ENCODE measurements around the gene ETV3. TPM values are rescaled to one million over a fixed set of nuclear protein-coding genes. Genes with fewer than 3 reads are reported as not detected.

Gene ETV3
- total RNA-seq, 1 donor from 2014 or later = 39.0 TPM

- TF ChIP-seq CTCF (IDR thresholded peaks at IDR 0.05; ENCODE audit: partially characterized antibody, unreplicated experiment) = no peak
- Mint-ChIP-seq H3K36me3 (ENCODE audit: unreplicated experiment) (no peaks in the 10 kb centered on the region), H3K27ac (ENCODE audit: unreplicated experiment) (no peak overlapping the region), H3K4me1 (ENCODE audit: low read depth, unreplicated experiment) (no peaks in the 10 kb centered on the region), H3K4me3 (ENCODE audit: unreplicated experiment) (no peak overlapping the region), H3K9me3 (ENCODE audit: unreplicated experiment) (peaks cover 5% of the 10 kb centered on the region), H3K27me3 (ENCODE audit: unreplicated experiment) (peaks cover 5% of the 10 kb centered on the region)
- no peak for DNase-seq
Observed at GRCh38 chr1:157097692-157098091, 40.5 kb downstream of the ETV3 start.

- Mint-ChIP-seq H3K27me3 (ENCODE audit: unreplicated experiment) (peaks cover 5% of the 10 kb centered on the region), H3K4me3 (ENCODE audit: unreplicated experiment) (no peak overlapping the region), H3K27ac (ENCODE audit: unreplicated experiment) (no peak overlapping the region), H3K4me1 (ENCODE audit: low read depth, unreplicated experiment) (no peaks in the 10 kb centered on the region), H3K36me3 (ENCODE audit: unreplicated experiment) (no peaks in the 10 kb centered on the region), H3K9me3 (ENCODE audit: unreplicated experiment) (peaks cover 3% of the 10 kb centered on the region)
- DNase-seq = no peak
- no peak for TF ChIP-seq CTCF (IDR thresholded peaks at IDR 0.05; ENCODE audit: partially characterized antibody, unreplicated experiment)
Observed at GRCh38 chr1:157096881-157097280, 41.3 kb downstream of the ETV3 start.

GRCh38 chr1:157095551-157095950 lies 42.6 kb downstream of the ETV3 start:
- Mint-ChIP-seq H3K27ac (ENCODE audit: unreplicated experiment) (no peak overlapping the region), H3K4me1 (ENCODE audit: low read depth, unreplicated experiment) (peaks cover 1% of the 10 kb centered on the region), H3K27me3 (ENCODE audit: unreplicated experiment) (peaks cover 3% of the 10 kb centered on the region), H3K4me3 (ENCODE audit: unreplicated experiment) (no peak overlapping the region), H3K9me3 (ENCODE audit: unreplicated experiment) (no peaks in the 10 kb centered on the region), H3K36me3 (ENCODE audit: unreplicated experiment) (no peaks in the 10 kb centered on the region)
- no peak for DNase-seq
- TF ChIP-seq CTCF (IDR thresholded peaks at IDR 0.05; ENCODE audit: partially characterized antibody, unreplicated experiment) = no peak

DNA sequence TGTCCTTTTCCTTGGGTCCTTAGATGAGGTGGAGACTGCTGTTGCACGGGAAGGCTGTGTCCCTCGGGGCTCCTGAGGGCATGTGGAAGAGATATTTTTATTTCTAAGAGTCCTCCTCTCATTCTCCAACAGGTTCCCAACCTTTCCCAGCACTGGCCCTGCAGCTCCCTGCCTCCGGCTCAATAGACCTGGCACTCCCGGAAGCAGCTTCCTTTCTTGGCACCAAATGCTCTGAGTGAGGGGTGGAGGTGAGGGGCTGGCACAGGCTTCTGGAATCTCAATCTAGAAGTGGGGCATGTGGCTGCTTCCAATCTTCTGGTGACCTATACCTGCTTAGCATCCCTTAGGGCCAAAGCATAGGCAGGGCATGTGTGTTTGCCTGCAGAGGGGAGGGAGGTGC lies 43.1 kb downstream of the ETV3 start:
- Mint-ChIP-seq H3K4me3 (ENCODE audit: unreplicated experiment) (no peak overlapping the region), H3K4me1 (ENCODE audit: low read depth, unreplicated experiment) (peaks cover 6% of the 10 kb centered on the region), H3K27ac (ENCODE audit: unreplicated experiment) (no peak overlapping the region), H3K27me3 (ENCODE audit: unreplicated experiment) (peaks cover 7% of the 10 kb centered on the region), H3K36me3 (ENCODE audit: unreplicated experiment) (no peaks in the 10 kb centered on the region), H3K9me3 (ENCODE audit: unreplicated experiment) (no peaks in the 10 kb centered on the region)
- no peak for TF ChIP-seq CTCF (IDR thresholded peaks at IDR 0.05; ENCODE audit: partially characterized antibody, unreplicated experiment)
- no peak for DNase-seq

GRCh38 chr1:157092831-157093230 lies 45.4 kb downstream of the ETV3 start:
- DNase-seq = no peak
- H3K27ac Mint-ChIP-seq (ENCODE audit: unreplicated experiment) = no peak overlapping the region
- peaks cover 8% of the 10 kb centered on the region for H3K27me3 Mint-ChIP-seq (ENCODE audit: unreplicated experiment)
- H3K36me3 Mint-ChIP-seq (ENCODE audit: unreplicated experiment) = no peaks in the 10 kb centered on the region
- H3K4me3 Mint-ChIP-seq (ENCODE audit: unreplicated experiment) = no peak overlapping the region
- no peaks in the 10 kb centered on the region for H3K9me3 Mint-ChIP-seq (ENCODE audit: unreplicated experiment)
- TF ChIP-seq CTCF (IDR thresholded peaks at IDR 0.05; ENCODE audit: partially characterized antibody, unreplicated experiment) = no peak
- H3K4me1 Mint-ChIP-seq (ENCODE audit: low read depth, unreplicated experiment) = peaks cover 10% of the 10 kb centered on the region
